ENCODE measurements around the gene CFAP100. TPM values are rescaled to one million over a fixed set of nuclear protein-coding genes. Genes with fewer than 3 reads are reported as not detected.

Gene CFAP100
- total RNA-seq, 1 donor = not detected

DNA sequence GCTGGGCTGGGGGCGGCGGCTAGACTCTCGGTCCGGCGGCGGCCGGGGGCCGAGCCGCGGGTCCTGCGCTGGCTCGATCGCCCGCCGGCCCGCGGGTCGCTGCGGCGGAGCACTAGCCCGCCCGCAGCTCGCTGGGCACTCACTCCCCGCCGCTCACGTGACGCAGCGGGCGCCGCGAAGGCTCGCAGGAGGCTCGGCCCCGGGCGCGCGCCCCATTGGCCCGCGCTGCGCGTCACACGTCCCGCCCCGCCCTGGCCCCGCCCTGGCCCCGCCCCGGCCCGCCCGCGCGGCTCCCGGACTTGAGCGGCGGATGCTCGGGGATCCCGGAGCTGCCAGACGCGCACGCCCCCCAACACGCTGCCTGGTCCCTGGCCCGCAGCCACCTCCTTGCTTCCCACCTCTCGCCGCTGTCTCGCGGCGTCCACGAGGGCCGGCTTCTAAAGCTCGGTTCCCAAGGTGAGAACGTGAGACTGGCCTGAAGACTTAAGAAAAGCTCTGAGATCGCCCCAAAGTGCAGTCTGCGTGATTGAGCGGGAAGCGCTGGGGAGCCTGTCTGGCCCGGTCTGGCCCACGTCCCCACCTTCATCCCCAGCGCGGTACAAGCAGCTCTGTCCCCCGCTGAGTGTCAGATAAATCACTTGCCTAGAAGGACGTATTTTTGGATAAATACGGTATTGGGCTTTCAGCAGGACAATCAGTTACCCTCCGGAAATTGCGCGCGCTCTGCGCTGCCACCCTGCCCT, 37.2 kb upstream of the CFAP100 start, which contains the start of gene KLF15:
Gene KLF15, minus strand, starts transcription at position 114 of the 743 bp plus-strand sequence. CDS start 4,486 bp downstream, outside the sequence.
- TF ChIP-seq, protein P1, sequence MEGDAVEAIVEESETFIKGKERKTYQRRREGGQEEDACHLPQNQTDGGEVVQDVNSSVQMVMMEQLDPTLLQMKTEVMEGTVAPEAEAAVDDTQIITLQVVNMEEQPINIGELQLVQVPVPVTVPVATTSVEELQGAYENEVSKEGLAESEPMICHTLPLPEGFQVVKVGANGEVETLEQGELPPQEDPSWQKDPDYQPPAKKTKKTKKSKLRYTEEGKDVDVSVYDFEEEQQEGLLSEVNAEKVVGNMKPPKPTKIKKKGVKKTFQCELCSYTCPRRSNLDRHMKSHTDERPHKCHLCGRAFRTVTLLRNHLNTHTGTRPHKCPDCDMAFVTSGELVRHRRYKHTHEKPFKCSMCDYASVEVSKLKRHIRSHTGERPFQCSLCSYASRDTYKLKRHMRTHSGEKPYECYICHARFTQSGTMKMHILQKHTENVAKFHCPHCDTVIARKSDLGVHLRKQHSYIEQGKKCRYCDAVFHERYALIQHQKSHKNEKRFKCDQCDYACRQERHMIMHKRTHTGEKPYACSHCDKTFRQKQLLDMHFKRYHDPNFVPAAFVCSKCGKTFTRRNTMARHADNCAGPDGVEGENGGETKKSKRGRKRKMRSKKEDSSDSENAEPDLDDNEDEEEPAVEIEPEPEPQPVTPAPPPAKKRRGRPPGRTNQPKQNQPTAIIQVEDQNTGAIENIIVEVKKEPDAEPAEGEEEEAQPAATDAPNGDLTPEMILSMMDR (IDR thresholded peaks at IDR 0.05; ENCODE audit: insufficient read depth, low read length) = no peak
- peak; percentile 68 for DNase-seq (ENCODE audit: low read depth)
- peak within 1 kb of the TSS; percentile 79 for H3K4me3 ChIP-seq (ENCODE audit: low read depth, low read length)

DNA sequence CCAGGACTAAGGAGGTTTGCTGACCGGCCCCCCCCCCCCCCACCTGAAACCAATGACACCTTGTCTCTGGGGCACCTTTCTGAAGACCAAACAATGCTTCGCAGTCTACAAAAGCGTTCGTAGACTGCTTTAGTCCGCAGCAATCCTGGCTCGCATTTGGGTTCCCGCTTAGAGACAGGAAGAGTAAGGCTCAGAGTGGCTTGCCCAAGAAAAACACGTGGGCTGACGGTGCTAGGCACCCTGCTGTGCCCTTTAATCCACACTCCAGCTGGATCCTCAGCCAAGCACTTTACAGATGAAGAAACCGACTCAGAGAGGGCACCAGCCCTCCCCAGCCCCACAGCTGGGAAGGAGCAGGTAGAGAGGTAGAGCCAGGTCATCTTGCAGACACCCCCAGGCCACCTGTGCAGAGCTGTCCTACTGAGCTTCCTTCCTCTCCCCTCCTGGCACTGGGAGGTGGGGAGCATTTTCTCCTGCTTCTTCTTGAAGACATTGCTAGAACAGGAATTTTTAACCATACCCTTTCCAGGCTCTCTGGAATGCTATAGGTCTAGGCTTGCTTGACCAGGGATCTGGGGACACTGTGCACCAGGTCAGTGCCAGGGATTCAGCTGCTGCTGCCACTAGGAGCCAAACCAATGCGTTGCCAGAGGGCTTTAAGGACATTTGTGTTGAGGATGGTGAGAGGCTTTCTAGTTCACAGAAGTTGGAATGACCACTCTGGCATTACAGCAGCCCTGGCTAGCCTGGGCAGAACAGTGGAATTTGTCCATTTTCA, 36.5 kb upstream of the CFAP100 start:
- H3K4me3 ChIP-seq (ENCODE audit: low read depth, low read length) = peak overlapping the region; percentile 74
- DNase-seq (ENCODE audit: low read depth) = no peak
- TF ChIP-seq, protein P1 (IDR thresholded peaks at IDR 0.05; ENCODE audit: insufficient read depth, low read length) = no peak

DNA sequence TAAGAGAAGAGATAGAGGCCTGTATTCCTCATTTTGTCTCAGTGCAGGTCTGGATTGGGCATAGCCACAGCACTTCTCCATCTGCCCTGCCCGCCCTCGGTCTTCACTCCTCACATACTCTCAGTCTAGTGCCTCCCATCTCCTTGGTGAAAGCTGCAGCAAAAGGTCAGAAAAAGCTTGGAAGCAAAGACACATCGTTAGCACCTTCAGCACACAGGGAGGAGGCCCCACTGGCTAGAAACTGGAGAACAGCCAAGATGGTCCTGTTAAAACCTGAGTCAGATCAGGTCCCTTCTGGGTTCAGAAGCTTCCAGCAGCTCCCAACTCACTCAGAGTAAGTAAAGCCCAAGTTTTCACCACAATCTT, 35.9 kb upstream of the CFAP100 start:
- DNase-seq (ENCODE audit: low read depth) = no peak
- no peak overlapping the region for H3K4me3 ChIP-seq (ENCODE audit: low read depth, low read length)
- TF ChIP-seq, protein P1 (IDR thresholded peaks at IDR 0.05; ENCODE audit: insufficient read depth, low read length) = no peak

DNA sequence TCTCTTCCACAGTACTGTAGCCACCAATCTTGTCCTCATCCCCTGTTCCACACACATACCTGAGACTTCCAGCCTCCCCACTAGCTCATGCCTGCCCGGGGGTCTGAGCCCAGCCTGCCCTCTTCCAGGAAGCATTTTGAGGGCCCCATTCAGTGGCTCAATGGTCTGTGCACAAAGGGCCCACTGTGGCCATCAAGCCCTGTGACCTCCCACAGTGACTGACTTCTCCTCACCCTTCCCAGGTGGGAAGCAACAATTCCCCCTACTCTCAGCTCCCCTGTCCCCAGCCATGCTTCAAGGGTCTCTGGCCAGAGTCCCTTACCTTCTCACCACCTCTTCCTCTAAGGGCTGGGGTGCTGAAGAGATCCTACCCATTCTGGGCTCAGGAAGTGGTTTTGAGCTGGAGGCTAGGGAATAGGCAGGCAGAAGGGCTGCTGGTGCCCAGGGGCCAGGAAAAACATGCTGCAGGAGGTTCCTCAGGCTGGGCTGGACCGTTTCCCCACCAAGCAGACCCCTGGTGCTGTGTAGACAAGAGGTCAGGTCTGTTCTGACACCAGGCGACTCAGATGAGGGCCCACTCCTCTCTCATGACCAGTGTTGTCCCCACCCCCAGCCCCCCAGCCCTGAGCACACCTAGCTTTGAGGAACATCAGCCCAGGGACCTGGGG, 34.5 kb upstream of the CFAP100 start:
- H3K4me3 ChIP-seq (ENCODE audit: low read depth, low read length) = no peak overlapping the region
- TF ChIP-seq, protein P1 (IDR thresholded peaks at IDR 0.05; ENCODE audit: insufficient read depth, low read length) = no peak
- no peak for DNase-seq (ENCODE audit: low read depth)

DNA sequence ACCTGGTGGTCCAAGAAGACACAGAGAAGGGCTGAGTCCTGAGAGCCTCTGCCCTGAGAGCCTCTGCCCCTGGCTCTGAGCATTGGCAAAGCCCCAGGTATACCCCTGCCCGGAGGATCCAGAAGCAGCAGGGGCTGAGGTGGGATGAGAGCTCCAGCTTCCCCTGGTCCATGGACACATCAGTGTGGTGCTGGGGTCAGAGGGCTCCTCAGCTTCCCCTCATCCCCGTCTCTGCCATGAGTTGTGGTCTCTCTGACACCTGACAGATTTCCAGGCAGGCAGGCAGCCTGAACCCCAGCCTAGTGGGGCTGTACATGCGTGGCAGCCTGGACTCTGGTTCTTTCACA, 34.0 kb upstream of the CFAP100 start:
- no peak overlapping the region for H3K4me3 ChIP-seq (ENCODE audit: low read depth, low read length)
- DNase-seq (ENCODE audit: low read depth) = no peak
- TF ChIP-seq, protein P1 (IDR thresholded peaks at IDR 0.05; ENCODE audit: insufficient read depth, low read length) = no peak

DNA sequence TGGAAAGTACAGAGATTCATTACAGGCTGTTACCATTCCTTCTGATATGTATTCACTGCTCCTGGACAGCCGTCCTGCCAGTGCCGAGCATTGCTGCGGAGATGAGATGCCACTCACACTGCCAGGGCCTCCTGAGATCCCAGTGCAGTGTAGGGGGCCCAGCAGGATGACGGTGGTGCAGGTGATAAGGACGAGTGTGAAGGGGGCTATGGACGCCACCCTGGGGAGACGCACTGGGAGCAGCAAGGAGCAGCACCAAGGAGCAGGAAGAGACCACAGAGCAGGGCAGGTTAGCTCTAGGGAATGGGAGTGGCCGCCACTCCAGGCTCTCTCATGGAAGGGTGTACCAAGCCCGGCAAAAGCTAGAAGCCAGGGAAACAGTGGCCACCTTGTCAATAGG, 33.5 kb upstream of the CFAP100 start:
- no peak overlapping the region for H3K4me3 ChIP-seq (ENCODE audit: low read depth, low read length)
- TF ChIP-seq, protein P1 (IDR thresholded peaks at IDR 0.05; ENCODE audit: insufficient read depth, low read length) = no peak
- DNase-seq (ENCODE audit: low read depth) = no peak

Measured in fibroblast of the aortic adventitia (primary cell).